Vagina (tissue), 2 donors: Measurements from ENCODE around the gene NIPAL3.
"Not testable (repeated sequence)": the region's sequence is repeated elsewhere in the genome, so short reads cannot be mapped to it uniquely, and the experiment has no call there.

Experiments used
- POLR2A ChIP-seq, 2 donors: fragments of 450-650 bp; IDR thresholded peaks; one replicate each; pipeline ENCODE4 v1.6.1; 2017; ENCODE audit warnings: antibody characterized with exemption in 2 of 2, mild to moderate bottlenecking in 2 of 2, moderate library complexity in 2 of 2
- POLR2AphosphoS5 ChIP-seq, 2 donors: sonication (generic); formaldehyde crosslinking; IDR thresholded peaks; one replicate each; pipeline ENCODE4 v1.9.0; 2017; ENCODE audit warnings: antibody characterized with exemption in 2 of 2, mild to moderate bottlenecking in 2 of 2, low read depth in 1 of 2; ENCODE audit not compliant: insufficient read depth in 1 of 2
- TF ChIP-seq, protein P1 (sequence below), 3 experiments: fragments of 450-650 bp in 2 of 3; fragments of 200-600 bp in 1 of 3; sonication (generic) in 1 of 3; IDR thresholded peaks; one replicate each; pipeline ENCODE4 v1.5.1; 2017 to 2019; ENCODE audit warnings: antibody characterized with exemption in 3 of 3, mild to moderate bottlenecking in 2 of 3, moderate library complexity in 2 of 3

DNA sequence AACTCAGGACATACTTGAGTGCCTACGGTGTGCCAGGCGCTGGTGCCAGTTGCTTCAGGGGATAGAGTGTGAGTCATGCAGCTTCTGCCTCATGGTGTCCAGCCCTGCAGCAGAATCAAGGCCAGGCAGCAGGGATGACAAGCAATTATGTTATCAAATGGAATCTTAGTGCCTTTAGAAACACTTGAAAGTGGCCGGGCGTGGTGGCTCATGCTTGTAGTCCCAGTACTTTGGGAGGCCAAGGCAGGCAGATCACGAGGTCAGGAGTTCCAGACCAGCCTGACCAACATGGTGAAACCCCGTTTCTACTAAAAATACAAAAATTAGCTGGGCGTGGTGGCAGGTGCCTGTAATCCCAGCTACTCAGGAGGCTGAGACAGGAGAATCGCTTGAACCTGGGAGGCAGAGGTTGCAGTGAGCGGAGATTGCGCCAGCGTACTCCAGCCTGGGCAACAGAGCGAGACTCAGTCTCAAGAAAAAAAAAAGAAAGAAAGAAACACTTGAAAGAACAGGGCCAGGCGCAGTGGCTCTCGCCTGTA, 100.1 kb downstream of the NIPAL3 start:
- TF ChIP-seq, protein P1, sequence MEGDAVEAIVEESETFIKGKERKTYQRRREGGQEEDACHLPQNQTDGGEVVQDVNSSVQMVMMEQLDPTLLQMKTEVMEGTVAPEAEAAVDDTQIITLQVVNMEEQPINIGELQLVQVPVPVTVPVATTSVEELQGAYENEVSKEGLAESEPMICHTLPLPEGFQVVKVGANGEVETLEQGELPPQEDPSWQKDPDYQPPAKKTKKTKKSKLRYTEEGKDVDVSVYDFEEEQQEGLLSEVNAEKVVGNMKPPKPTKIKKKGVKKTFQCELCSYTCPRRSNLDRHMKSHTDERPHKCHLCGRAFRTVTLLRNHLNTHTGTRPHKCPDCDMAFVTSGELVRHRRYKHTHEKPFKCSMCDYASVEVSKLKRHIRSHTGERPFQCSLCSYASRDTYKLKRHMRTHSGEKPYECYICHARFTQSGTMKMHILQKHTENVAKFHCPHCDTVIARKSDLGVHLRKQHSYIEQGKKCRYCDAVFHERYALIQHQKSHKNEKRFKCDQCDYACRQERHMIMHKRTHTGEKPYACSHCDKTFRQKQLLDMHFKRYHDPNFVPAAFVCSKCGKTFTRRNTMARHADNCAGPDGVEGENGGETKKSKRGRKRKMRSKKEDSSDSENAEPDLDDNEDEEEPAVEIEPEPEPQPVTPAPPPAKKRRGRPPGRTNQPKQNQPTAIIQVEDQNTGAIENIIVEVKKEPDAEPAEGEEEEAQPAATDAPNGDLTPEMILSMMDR (IDR thresholded peaks at IDR 0.05): not testable (repeated sequence)
- not testable (repeated sequence) for TF ChIP-seq POLR2A (IDR thresholded peaks at IDR 0.05); POLR2AphosphoS5 (IDR thresholded peaks at IDR 0.05; ENCODE audit: insufficient read depth in 1 of 2, low read depth in 1 of 2)
